K562 (cell line): ENCODE data around the gene ABL1. TPM values are rescaled to one million over a fixed set of nuclear protein-coding genes. Genes with fewer than 3 reads are reported as not detected.

Source experiments
- ATAC-seq: fragments of 200-7000 bp; cut with Tn5 transposase; 3 replicates; pipeline ENCODE4 v1.9.1; 2020; ENCODE audit warnings: moderate library complexity
- BruUV-seq: library from RNA; stranded (reverse); fragments of 400-500 nt; replicated peaks from 2 replicates; lab custom pipeline; 2021; lab: Mats Ljungman, UMichigan
- CTCF ChIA-PET: fragments of 300-600 bp; formaldehyde crosslinking; extraction: SDS; loops from one replicate; lab custom pipeline; 2021; ENCODE audit warnings: low intra/inter-chr PET ratio; lab: Yijun Ruan, JAX
- POLR2A ChIA-PET: fragments of 300-600, 350-650 bp; sonication (Branson Sonifier 250); formaldehyde crosslinking; extraction: SDS; loops from one replicate; lab custom pipeline; 2021; ENCODE audit warnings: antibody characterized with exemption, inconsistent platforms; lab: Yijun Ruan, JAX
- DNase-seq, 4 experiments: peaks; one replicate each; pipeline versions ENCODE4 v3.0.0 to v3.0.0-alpha.2; 2011 to 2018; ENCODE audit warnings: low spot score in 3 of 4, mixed read lengths in 3 of 4; ENCODE audit errors: extremely low read depth in 1 of 4
- FAIRE-seq: peaks from 2 replicates; lab custom pipeline; 2011; peaks lifted over from hg19 to GRCh38; lab: Jason Lieb, UNC
- H2AFZ ChIP-seq: 2 replicates; pipeline ENCODE4 v1.6.0; 2011; ENCODE audit warnings: low read depth, low read length, control low read depth, inconsistent platforms
- H3K27ac ChIP-seq: fragments of 200-600 bp; 3 replicates; pipeline ENCODE4 v1.8.0; 2011; ENCODE audit warnings: low read depth, mild to moderate bottlenecking, control low read depth, inconsistent platforms, low read length, moderate library complexity, mixed read lengths; ENCODE audit errors: extremely low read depth
- H3K27me3 ChIP-seq, 2 experiments: fragments of 300-600 bp in 1 of 2; 2 replicates in 1 of 2; 3 replicates in 1 of 2; pipeline versions ENCODE4 v1.6.0 to v1.8.0; 2011; ENCODE audit warnings: inconsistent platforms in 2 of 2, low read length in 2 of 2, mild to moderate bottlenecking in 1 of 2, mixed read lengths in 1 of 2, moderate library complexity in 1 of 2; ENCODE audit not compliant: control insufficient read depth in 2 of 2, insufficient read depth in 2 of 2
- H3K36me3 ChIP-seq: fragments of 300-600 bp; 3 replicates; pipeline ENCODE4 v1.8.0; 2011; ENCODE audit warnings: mild to moderate bottlenecking, low read length, inconsistent platforms; ENCODE audit not compliant: control insufficient read depth, insufficient read depth
- H3K4me1 ChIP-seq, 2 experiments: fragments of 200-600 bp in 1 of 2; replicated peaks in 1 of 2; 2 replicates in 1 of 2; 3 replicates in 1 of 2; pipeline versions ENCODE4 v1.5.1 to v1.8.0; 2011; ENCODE audit warnings: inconsistent platforms in 2 of 2, low read length in 2 of 2, mild to moderate bottlenecking in 1 of 2, mixed read lengths in 1 of 2, moderate library complexity in 1 of 2; ENCODE audit not compliant: control insufficient read depth in 2 of 2, insufficient read depth in 2 of 2
- H3K4me2 ChIP-seq: 2 replicates; pipeline ENCODE4 v1.6.1; 2011; ENCODE audit warnings: low read length, control low read depth, inconsistent platforms, mixed read lengths; ENCODE audit not compliant: insufficient read depth
- H3K4me3 ChIP-seq: fragments of 200-600 bp; sonication (generic), shearing (Covaris generic); 2 replicates; pipeline ENCODE4 v1.5.1; 2016; ENCODE audit warnings: control low read depth, inconsistent platforms
- H3K79me2 ChIP-seq: fragments of 200-600 bp; 3 replicates; pipeline ENCODE4 v1.8.0; 2011; ENCODE audit warnings: low read length, inconsistent platforms; ENCODE audit not compliant: control insufficient read depth, insufficient read depth
- H3K9ac ChIP-seq, 2 experiments: 2 replicates each; pipeline versions ENCODE4 v1.6.0 to v1.6.1; 2011; ENCODE audit warnings: low read depth in 2 of 2, low read length in 2 of 2, control low read depth in 1 of 2, inconsistent platforms in 1 of 2, mild to moderate bottlenecking in 1 of 2, mixed read lengths in 1 of 2; ENCODE audit not compliant: insufficient read depth in 1 of 2
- H3K9me1 ChIP-seq: one replicate; pipeline ENCODE4 v1.6.0; 2011; ENCODE audit warnings: inconsistent platforms, mild to moderate bottlenecking, low read length, moderate library complexity; ENCODE audit not compliant: control insufficient read depth, insufficient read depth
- H3K9me3 ChIP-seq: replicated peaks from 2 replicates; pipeline ENCODE4 v1.5.1; 2011; ENCODE audit warnings: low read depth, low read length, inconsistent platforms; ENCODE audit not compliant: control insufficient read depth, insufficient read depth
- H4K20me1 ChIP-seq: replicated peaks from 2 replicates; pipeline ENCODE4 v1.6.1; 2011; ENCODE audit warnings: low read length, inconsistent platforms, mixed read lengths; ENCODE audit not compliant: control insufficient read depth, insufficient read depth
- HCFC1 ChIP-seq: IDR thresholded peaks from 2 replicates; pipeline ENCODE4 v1.6.1; 2012; ENCODE audit warnings: low read depth, low read length, improper control_type of control experiment
- WGBS: fragments of 100-300 bp; shearing (Covaris generic); methylation state at CpG from one replicate; pipeline ENCODE4 v1.1.6; 2016; ENCODE audit warnings: low coverage, mixed read lengths; ENCODE audit not compliant: insufficient coverage; ENCODE audit errors: missing lambda C conversion rate; 5-methylcytosine and 5-hydroxymethylcytosine counted together
- in situ Hi-C: fragments of 300-500 bp; cut with MboI; formaldehyde crosslinking; loops from 4 replicates; pipeline ENCODE4 v1.15.0; 2018; ENCODE audit warnings: inconsistent platforms, mixed read lengths
- intact Hi-C: fragments of 100-400 bp; cut with micrococcal nuclease; formaldehyde crosslinking; loops from 2 replicates; pipeline ENCODE4 v1.14.2; 2022
- polyA plus RNA-seq, 8 experiments: library from polyadenylated mRNA; depleted of rRNA in 4 of 8; stranded (reverse) in 5 of 8; unstranded in 3 of 8; fragments of >200 nt; fragmentation: Nextera tagmentation in 2 of 8; fragmentation: Illumina TruSeq in 1 of 8; extraction: Ambion mirVana in 2 of 8; extraction: Trizol in 1 of 8; gene quantifications; 2 replicates each; pipeline versions ENCODE4 v1.2.1 to v1.2.3, GENCODE V29; 2011 to 2014; ENCODE audit warnings: inconsistent platforms in 1 of 8, missing spikeins in 1 of 8
- total RNA-seq, 7 experiments: library from RNA; depleted of rRNA in 6 of 7; stranded (reverse); fragments of >200 nt in 6 of 7; fragmentation: Illumina TruSeq in 2 of 7; extraction: Trizol in 2 of 7; gene quantifications; 2 replicates each; pipeline versions ENCODE4 v1.2.1 to v1.2.3, GENCODE V29; 2011 to 2021; ENCODE audit warnings: low replicate concordance in 1 of 7
- TF ChIP-seq, protein P1 (sequence below): sonication (generic); formaldehyde crosslinking; IDR thresholded peaks from 2 replicates; pipeline ENCODE4 v1.8.1; 2023; ENCODE audit warnings: mild to moderate bottlenecking, missing genetic modification reagents, moderate library complexity

Gene ABL1
- total and polyA plus RNA-seq, 9 of the 15 experiments (the other 6 are each of a cell fraction or from before 2014, with no cell fraction given), result 1.5 to 130 (median 37.8) TPM

DNA sequence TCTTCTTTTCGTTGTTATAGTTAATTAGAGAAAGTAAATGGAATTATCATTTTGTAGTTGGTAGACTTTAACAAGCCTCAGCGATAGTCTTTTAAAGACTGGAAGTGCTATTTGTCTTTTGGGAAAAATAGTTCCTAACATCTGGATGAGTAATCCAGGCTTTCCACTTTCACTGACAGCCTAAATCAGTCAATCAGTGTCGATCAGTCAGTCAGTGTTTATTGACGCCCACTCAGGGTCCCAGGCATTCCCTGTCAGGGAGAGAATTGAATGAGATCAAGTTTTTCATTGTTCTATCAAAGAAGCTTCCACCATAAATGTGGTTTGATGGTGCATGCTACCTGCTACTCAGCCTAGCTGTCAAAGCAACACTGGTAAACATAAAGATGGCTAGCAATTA is 2.6 kb downstream of the ABL1 start:
- no peak overlapping the region for H3K27ac ChIP-seq

More for the DNA sequence above, 2.6 kb downstream of the ABL1 start:
- peaks cover 0 to 11% of the 10 kb centered on the region in 2 experiments; a peak in 2 of 5 replicates for H3K4me1 ChIP-seq
- peaks cover 3% of the 10 kb centered on the region; the same call in 1 of the 2 replicates for H4K20me1 ChIP-seq
- H3K79me2 ChIP-seq, result no peaks in the 10 kb centered on the region
- CTCF ChIA-PET, result interaction anchor here (0.8 kb wide), 1 partner anchor 67 kb away, joined by 3 read pairs; no protein-coding TSS in a partner anchor
- in situ Hi-C loops, result no loop called here
- H3K9ac ChIP-seq, result no peak overlapping the region
- H3K27me3 ChIP-seq, result no peaks in the 10 kb centered on the region
- no peaks in the 10 kb centered on the region for H3K9me1 ChIP-seq
- no TSS peak for BruUV-seq
- no peak for TF ChIP-seq HCFC1
- TF ChIP-seq, protein P1, sequence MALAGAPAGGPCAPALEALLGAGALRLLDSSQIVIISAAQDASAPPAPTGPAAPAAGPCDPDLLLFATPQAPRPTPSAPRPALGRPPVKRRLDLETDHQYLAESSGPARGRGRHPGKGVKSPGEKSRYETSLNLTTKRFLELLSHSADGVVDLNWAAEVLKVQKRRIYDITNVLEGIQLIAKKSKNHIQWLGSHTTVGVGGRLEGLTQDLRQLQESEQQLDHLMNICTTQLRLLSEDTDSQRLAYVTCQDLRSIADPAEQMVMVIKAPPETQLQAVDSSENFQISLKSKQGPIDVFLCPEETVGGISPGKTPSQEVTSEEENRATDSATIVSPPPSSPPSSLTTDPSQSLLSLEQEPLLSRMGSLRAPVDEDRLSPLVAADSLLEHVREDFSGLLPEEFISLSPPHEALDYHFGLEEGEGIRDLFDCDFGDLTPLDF, result 0 out of 2 replicates have a peak, but pooled peaks have one; percentile 45
- TF ChIP-seq, all 486 proteins: peak for 1
- no peak for FAIRE-seq
- intact Hi-C loops, result no loop called here
- Histone ChIP-seq H3K36me3 (peaks cover 13% of the 10 kb centered on the region; the same call in 2 of the 3 replicates), H3K9me3 (no peaks in the 10 kb centered on the region), H2AFZ (no peak overlapping the region), H3K4me2 (no peak overlapping the region), H3K4me3 (no peak overlapping the region)
- 61% methylated on average over 4 of the region's 4 CpGs for WGBS
- no peak for DNase-seq
- no peak for ATAC-seq
- POLR2A ChIA-PET, result interaction anchor here (0.6 to 11.7 kb wide), 12 partner anchors 5 to 209 kb away, joined by 3 to 160 read pairs (median 12); no protein-coding TSS in a partner anchor
